Small intestine (tissue), 16 donors: ENCODE data around the gene HOXC13. TPM values are rescaled to one million over a fixed set of nuclear protein-coding genes. Genes with fewer than 3 reads are reported as not detected.

ENCODE experiments used
- DNase-seq, 2 donors: peaks; one replicate each; pipeline versions ENCODE4 v3.0.0 to v3.0.0-alpha.2; 2013
- FAIRE-seq: peaks from 2 replicates; lab custom pipeline; 2012; peaks lifted over from hg19 to GRCh38; lab: Jason Lieb, UNC
- H3K27ac ChIP-seq, 3 donors: one replicate each; pipeline ENCODE4 v1.5.1; 2013; ENCODE audit warnings: low read length in 2 of 3, mild to moderate bottlenecking in 2 of 3, control low read depth in 1 of 3, inconsistent platforms in 1 of 3, low read depth in 1 of 3, moderate library complexity in 1 of 3
- H3K27me3 ChIP-seq, 3 donors: one replicate each; pipeline ENCODE4 v1.6.1; 2013; ENCODE audit warnings: low read length in 3 of 3, inconsistent platforms in 1 of 3; ENCODE audit not compliant: control insufficient read depth in 3 of 3, insufficient read depth in 3 of 3
- H3K36me3 ChIP-seq, 3 donors: one replicate each; pipeline ENCODE4 v1.6.1; 2013; ENCODE audit warnings: low read length in 3 of 3, inconsistent platforms in 1 of 3, low read depth in 1 of 3, mild to moderate bottlenecking in 1 of 3, moderate library complexity in 1 of 3; ENCODE audit not compliant: control insufficient read depth in 3 of 3, insufficient read depth in 2 of 3
- H3K4me1 ChIP-seq, 3 donors: one replicate each; pipeline ENCODE4 v1.6.1; 2013; ENCODE audit warnings: low read length in 2 of 3, inconsistent platforms in 1 of 3, low read depth in 1 of 3, mild to moderate bottlenecking in 1 of 3, moderate library complexity in 1 of 3; ENCODE audit not compliant: control insufficient read depth in 3 of 3, insufficient read depth in 2 of 3
- H3K4me3 ChIP-seq, 3 donors: one replicate each; pipeline ENCODE4 v1.5.1; 2013; ENCODE audit warnings: low read length in 3 of 3, control low read depth in 1 of 3, inconsistent platforms in 1 of 3, low read depth in 1 of 3, mild to moderate bottlenecking in 1 of 3, moderate library complexity in 1 of 3
- H3K9me3 ChIP-seq, 2 donors: one replicate each; pipeline ENCODE4 v1.6.1; 2013; ENCODE audit warnings: low read depth in 1 of 2, low read length in 1 of 2; ENCODE audit not compliant: control insufficient read depth in 2 of 2, insufficient read depth in 1 of 2
- WGBS, 3 donors: extraction: QIAGEN DNeasy Blood & Tissue Kit; methylation state at CpG; one replicate each; pipeline ENCODE4 v1.1.7; 2013; 5-methylcytosine and 5-hydroxymethylcytosine counted together
- long read RNA-seq, 10 donors: transcript quantifications; one replicate each; lab custom pipeline, GENCODE V29; 2026
- polyA plus RNA-seq, 4 donors: library from polyadenylated mRNA; stranded (reverse) in 3 of 4; unstranded in 1 of 4; fragments of 200-250 nt in 3 of 4; fragments of 120-200 nt in 1 of 4; gene quantifications; one replicate each; pipeline versions ENCODE4 v1.2.1 to v1.2.3, GENCODE V29; 2013
- donor health status: healthy with polysubstance abuse.
- donor health status: control.
- donor health status: control.
- donor health status: Bipolar disorder and iron deficiency.
- donor health status: healthy.

Gene HOXC13
- not detected for polyA plus RNA-seq
- long read RNA-seq, donor 1 = 0 reads
- long read RNA-seq, donor 2 = 0 reads
- long read RNA-seq, donor 3 = 0 reads
- long read RNA-seq, donor 4 = 0 reads
- long read RNA-seq, donor 5 = 0 reads
- long read RNA-seq, donor 6 = 0 reads
- long read RNA-seq, donor 7 = 0 reads
- long read RNA-seq, donor 8 = 0 reads
- long read RNA-seq, donor 9 = 0 reads
- long read RNA-seq, donor 10 = 0 reads

DNA sequence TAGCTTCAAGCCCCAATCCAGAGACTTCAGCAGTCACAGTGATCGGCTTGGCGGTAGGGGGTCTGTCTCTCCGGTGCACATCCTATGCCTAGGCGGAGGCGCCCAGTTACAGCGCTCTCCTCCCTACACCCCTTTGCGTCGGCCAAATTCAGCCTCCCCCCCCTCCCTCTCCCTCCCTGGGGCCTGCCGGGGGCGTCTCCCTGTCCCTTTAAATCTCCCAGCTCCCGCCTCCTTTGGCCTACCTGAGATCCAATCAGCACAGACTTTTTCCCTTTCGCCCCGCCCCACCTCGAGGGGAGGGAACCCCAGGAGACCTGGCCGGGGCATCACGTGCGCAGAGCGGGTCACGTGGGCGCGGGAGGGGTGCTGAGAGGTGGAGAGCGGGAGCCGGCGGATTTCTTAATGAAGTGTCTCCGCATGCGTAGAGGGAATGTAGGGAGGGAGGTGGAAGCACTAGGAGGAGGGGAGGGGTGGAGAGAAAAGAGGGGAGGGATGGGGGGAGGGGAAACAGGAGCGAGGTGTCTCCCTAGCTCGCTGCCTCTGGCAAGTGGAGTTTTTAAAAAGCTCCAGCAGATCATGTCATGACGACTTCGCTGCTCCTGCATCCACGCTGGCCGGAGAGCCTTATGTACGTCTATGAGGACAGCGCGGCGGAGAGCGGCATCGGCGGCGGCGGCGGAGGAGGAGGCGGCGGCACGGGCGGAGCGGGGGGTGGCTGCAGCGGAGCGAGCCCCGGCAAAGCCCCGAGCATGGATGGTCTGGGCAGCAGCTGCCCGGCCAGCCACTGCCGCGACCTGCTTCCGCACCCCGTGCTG, at the start of gene HOXC13:
TSS of gene HOXC13 (plus strand) at position 506 of the 815 bp plus-strand sequence. CDS start at position 582, 76 bp downstream.
- Histone ChIP-seq H3K4me3 (no peak within 1 kb of the TSS), H3K36me3 (no peaks in the 10 kb centered on the region), H3K4me1 (peaks cover 0 to 3% (median 0%) of the 10 kb centered on the region in 3 donors), H3K9me3 (peaks cover 0 to 10% of the 10 kb centered on the region in 2 donors), H3K27ac (no peak within 1 kb of the TSS), H3K27me3 (peaks cover 10 to 90% (median 56%) of the 10 kb centered on the region in 3 donors)
- DNase-seq = peak; percentile 41 to 84
- WGBS, 3 donors = 7 to 15% (median 11%) methylated on average over 43 to 56 of the region's 56 CpGs
- FAIRE-seq = no peak

DNA sequence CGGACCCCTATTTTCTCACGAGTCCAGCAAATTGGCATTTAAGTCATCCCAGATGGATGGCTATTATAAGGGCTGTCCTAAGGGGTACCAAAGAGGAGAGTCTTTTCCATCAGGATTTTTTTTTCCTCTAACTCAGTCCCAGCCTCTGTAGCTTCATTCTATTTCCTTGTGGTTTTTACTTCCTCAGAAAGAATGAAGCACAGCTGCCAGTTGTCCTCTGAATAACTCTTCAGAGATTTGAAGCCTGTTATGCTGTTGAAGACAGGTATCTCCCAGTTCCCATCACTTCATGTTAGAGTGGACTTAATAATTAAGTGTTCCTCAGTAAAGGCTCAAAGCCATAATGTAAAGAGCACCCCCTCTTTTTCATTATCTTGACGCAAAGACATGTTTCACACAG, 48.5 kb upstream of the HOXC13 start:
- Histone ChIP-seq H3K4me1 (no peaks in the 10 kb centered on the region), H3K9me3 (no peaks in the 10 kb centered on the region), H3K27ac (no peak overlapping the region), H3K36me3 (no peaks in the 10 kb centered on the region), H3K4me3 (no peak overlapping the region), H3K27me3 (peaks cover 0 to 16% (median 5%) of the 10 kb centered on the region in 3 donors)
- DNase-seq (no peak), FAIRE-seq (no peak)
- WGBS, 3 donors = 86 to 89% (median 88%) methylated on average over 3 of the region's 3 CpGs

GRCh38 chr12:53892762-53893395, 45.8 kb upstream of the HOXC13 start:
- Histone ChIP-seq H3K9me3 (no peaks in the 10 kb centered on the region), H3K27ac (no peak overlapping the region), H3K27me3 (peaks cover 0 to 22% (median 8%) of the 10 kb centered on the region in 3 donors), H3K36me3 (no peaks in the 10 kb centered on the region), H3K4me3 (no peak overlapping the region), H3K4me1 (no peaks in the 10 kb centered on the region)
- FAIRE-seq (no peak), DNase-seq (no peak)
- 51 to 60% (median 53%) methylated on average over 3 of the region's 3 CpGs for WGBS, 3 donors

DNA sequence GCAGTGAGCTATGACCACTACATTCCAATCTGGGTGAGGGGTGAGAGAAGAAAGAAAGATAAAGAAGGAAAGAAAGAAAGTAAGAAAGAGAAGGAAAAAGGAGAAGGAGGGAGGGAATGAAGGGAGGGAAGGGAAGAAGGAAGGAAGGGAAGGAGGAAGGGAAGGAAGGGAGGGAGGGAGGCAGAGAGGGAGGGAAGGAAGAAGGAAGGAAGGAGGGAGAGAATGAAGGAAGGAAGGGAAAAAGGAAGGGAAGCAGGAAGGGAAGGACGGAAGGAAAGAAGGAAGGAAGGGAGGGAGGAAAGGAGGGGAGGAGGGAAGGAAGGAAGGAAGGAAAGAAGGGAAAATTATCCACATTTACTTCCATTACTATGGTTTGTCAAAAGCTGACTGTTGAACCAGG, 39.4 kb upstream of the HOXC13 start:
- Histone ChIP-seq H3K4me3 (no peak overlapping the region), H3K27ac (no peak overlapping the region), H3K9me3 (no peaks in the 10 kb centered on the region), H3K27me3 (peaks cover 4 to 25% (median 8%) of the 10 kb centered on the region in 3 donors), H3K4me1 (no peaks in the 10 kb centered on the region), H3K36me3 (no peaks in the 10 kb centered on the region)
- DNase-seq = no peak
- FAIRE-seq = no peak
- 66 to 90% (median 80%) methylated on average over 1 of the region's 1 CpG for WGBS, 3 donors

GRCh38 chr12:53907103-53907502, 31.5 kb upstream of the HOXC13 start:
- 57 to 75% (median 68%) methylated on average over 3 of the region's 3 CpGs for WGBS, 3 donors
- H3K27me3 ChIP-seq = peaks cover 0 to 33% (median 8%) of the 10 kb centered on the region in 3 donors
- no peak for FAIRE-seq
- no peak overlapping the region for H3K4me3 ChIP-seq
- no peak overlapping the region for H3K27ac ChIP-seq
- no peak for DNase-seq
- no peaks in the 10 kb centered on the region for H3K4me1 ChIP-seq
- H3K36me3 ChIP-seq = no peaks in the 10 kb centered on the region
- H3K9me3 ChIP-seq = no peaks in the 10 kb centered on the region

- no peaks in the 10 kb centered on the region for H3K4me1 ChIP-seq
- FAIRE-seq (no peak), DNase-seq (no peak)
- WGBS, 3 donors = 76 to 78% (median 78%) methylated on average over 5 of the region's 5 CpGs
- H3K27me3 ChIP-seq = peaks cover 2 to 28% (median 8%) of the 10 kb centered on the region in 3 donors
- H3K4me3 ChIP-seq = no peak overlapping the region
- H3K9me3 ChIP-seq = no peaks in the 10 kb centered on the region
- no peaks in the 10 kb centered on the region for H3K36me3 ChIP-seq
- H3K27ac ChIP-seq = no peak overlapping the region
Measured at GRCh38 chr12:53916788-53917655, 21.6 kb upstream of the HOXC13 start.

- no peak overlapping the region for H3K27ac ChIP-seq
- no peak for FAIRE-seq
- no peak overlapping the region for H3K4me3 ChIP-seq
- H3K36me3 ChIP-seq = no peaks in the 10 kb centered on the region
- no peaks in the 10 kb centered on the region for H3K9me3 ChIP-seq
- H3K4me1 ChIP-seq = no peaks in the 10 kb centered on the region
- WGBS, 3 donors = 10 to 42% (median 13%) methylated on average over 2 of the region's 2 CpGs
- peaks cover 2 to 75% (median 48%) of the 10 kb centered on the region in 3 donors for H3K27me3 ChIP-seq
- DNase-seq = no peak
Measured at GRCh38 chr12:53924521-53925405, 13.9 kb upstream of the HOXC13 start.
